NOMO-1 treated with dmso at 0.1 percent for 144 hours (cell line): ENCODE measurements around the gene MAPK4.

ENCODE experiments used
- DNase-seq: peaks from one replicate; lab custom pipeline; 2025; ENCODE audit not compliant: unreplicated experiment; lab: John Stamatoyannopoulos, UW

MAPK4 gene

DNA sequence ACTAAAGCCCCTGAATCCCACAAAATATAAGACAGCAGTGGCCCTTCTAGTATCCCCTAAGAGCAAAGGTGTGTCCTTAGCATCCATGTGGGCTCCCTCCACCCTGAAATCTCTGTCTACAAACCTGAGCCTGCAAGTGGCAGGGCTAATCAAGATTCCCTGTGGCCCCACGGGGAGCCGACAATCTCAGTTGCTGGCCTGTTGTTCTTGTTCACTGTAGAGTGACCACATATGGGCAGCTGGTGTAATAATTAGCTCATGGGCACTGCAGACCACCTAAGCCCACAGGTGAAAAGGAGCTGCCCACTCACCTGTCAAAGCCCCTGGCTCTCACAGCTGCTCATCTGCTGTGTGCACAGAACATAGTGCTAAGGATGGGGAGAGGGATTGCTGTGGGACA lies 157.7 kb downstream of the MAPK4 start:
- no peak for DNase-seq

DNA sequence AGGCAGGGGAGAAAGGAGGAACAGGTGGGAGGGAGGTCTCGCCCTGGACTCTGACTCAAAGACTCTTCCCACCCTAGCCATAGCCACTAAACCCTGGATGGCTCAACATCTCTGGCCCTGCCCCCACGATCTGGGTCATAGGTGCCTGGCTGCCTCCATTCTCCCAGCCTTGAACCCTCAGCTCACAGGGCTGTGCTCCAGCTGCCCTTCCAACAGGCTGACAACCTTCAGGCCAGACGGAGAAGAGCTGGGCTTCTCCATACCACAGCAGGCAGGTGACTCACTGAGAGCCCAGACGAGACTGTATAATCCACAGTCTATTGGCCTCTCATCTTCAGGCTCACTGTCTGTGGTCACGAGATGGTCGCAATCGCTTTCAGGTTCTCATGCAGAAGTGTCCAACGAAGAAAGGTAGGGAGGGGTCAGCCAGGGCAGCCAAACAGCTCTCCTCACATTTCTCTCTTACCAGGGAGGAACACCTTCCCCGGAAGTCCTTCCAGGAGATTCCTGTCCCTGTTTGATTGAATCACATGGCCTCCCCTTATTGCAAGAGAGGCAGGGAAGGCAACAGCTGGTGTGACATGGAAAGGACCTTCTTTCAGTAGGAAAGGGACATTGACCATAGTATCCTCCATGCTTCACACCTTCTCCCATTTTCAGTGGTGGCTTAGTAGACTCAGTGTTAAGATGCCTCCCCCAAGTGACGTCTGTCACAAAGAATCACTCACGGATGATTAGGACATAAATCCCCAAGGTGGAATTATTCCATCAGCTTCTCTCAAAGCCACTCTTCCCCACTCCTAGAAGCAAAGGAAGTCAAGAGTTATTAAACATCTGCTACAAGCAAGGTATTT lies 159.8 kb downstream of the MAPK4 start:
- DNase-seq: no peak

DNA sequence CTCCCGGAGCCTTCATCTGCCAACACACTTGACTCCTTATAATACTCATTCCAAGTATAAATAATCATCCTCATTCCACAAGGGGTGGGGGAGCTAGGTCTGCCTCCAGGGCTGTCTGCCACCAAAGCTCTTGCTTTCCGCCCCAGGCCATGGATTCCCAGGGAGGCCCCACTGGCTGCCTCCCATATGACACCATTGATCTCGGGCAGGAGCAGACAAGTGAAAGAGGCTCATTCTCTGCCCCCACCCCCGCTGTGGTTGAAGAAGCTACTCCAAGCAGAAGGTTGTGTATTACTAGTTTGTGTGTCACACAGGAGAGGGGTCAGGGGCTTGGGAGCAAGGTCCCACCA lies 160.4 kb downstream of the MAPK4 start:
- DNase-seq: no peak

DNA sequence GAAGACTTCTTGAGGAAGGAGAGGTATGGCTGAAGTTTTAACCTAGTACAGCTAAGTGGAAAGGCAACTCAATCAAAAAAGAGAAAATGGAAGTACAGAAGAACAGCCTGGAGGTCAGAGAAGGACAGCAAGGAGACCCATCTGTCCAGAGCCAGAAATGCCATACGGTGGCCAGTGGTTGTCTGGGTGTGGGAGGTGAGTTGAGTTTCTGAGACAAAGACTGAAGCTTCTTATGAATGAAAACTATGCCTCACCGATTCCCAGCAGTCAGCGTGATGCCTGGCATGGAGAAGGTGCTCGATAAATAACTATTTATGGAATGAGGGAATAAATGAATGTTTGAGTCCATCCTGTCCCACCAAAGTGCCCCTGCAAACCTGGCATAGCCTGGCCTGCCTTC lies 161.1 kb downstream of the MAPK4 start:
- DNase-seq: no peak

DNA sequence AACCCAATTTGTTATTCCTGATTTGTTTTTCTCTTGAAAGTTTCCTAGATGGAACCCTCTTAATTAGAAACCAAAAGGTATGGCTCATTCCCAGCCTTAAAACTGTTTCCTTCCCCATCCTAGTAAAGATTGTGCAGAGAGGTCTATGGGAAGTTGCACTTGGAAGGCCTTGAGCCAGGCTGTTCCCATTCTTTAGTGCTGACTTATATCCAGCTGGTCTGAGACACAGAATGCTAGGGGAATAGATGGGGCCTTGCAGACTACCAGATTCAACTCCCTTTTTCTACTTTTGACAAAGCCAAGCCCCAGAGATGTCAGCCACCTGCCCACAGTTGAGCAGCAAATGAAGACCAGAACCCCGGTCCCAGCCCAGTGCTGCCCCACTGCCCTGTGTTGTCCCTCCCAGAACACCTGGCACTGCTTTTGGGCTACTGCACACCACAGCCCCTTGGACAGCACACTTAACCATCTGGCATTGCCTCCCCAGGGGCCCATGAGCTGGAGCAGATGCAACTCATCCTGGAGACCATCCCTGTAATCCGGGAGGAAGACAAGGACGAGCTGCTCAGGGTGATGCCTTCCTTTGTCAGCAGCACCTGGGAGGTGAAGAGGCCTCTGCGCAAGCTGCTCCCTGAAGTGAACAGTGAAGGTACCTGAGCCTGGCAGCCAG lies 161.7 kb downstream of the MAPK4 start:
- DNase-seq: no peak

DNA sequence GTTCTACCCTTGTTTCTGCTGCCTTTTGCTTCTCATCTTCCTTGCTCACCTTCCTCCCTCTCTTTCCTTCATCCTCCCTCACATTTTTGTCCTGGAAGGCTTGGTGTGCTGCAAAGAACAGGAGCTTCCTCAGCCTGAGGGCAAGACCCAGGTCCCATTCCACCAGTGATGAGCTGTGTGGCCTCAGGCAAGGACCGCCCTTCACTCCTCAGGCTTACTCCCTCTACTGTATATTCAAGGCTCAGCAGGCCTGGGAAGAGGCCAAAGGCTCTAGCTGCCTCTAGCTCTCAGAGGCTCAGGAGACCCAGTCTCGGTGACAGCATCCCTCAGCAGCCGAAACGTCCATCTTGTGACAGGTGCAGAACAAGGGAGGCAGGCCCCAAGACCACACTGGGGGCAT lies 162.4 kb downstream of the MAPK4 start:
- no peak for DNase-seq

DNA sequence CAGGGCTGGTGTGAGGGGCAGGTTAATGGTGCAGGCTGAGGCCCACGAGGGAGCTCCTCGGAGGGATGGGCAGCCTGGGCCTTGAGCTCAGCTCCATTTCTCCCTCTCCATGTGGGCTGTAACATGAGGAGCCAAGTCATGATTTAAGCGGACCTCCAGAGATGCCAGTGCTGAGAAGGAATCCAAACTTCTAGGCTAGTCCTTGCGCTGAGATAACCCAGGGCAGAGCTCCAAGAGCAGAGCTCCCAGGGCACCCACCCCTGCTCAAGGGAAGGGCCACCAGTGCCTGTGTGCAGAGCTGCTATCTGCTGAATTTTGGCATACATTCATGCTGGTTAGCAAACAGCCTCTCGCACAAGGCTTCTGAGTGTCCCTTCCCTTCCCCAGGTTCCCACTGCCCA lies 164.9 kb downstream of the MAPK4 start:
- DNase-seq: no peak

DNA sequence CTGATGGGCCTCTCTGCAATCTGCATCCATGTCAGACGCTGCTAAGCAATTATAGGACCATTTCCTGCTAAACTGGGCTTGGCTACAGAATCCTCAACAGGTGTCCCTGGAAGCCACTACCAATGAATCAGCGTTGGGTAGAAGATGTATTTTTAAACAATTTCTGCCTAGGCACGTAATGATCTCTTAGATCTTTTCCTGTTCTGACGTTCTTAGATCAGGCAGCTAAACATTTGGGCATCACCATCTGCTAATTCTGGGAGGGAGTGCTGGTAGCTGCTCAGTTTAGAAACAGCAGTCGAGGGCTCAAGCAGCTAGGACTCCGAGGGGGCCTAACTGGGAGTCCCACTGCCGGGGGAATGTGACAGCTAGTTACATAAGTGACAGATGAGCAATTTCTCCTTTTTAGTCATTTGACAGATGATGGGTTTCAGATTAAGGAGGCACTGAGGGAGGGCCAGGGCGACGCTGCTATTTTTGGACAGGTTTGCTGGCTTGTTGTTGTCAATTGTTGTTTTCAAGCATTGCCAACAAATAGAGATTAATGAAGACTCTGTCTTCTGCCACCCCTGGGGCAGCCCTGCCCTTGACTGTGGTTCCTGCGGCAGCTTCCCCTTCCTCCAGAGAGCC lies 167.2 kb downstream of the MAPK4 start:
- DNase-seq: no peak

DNA sequence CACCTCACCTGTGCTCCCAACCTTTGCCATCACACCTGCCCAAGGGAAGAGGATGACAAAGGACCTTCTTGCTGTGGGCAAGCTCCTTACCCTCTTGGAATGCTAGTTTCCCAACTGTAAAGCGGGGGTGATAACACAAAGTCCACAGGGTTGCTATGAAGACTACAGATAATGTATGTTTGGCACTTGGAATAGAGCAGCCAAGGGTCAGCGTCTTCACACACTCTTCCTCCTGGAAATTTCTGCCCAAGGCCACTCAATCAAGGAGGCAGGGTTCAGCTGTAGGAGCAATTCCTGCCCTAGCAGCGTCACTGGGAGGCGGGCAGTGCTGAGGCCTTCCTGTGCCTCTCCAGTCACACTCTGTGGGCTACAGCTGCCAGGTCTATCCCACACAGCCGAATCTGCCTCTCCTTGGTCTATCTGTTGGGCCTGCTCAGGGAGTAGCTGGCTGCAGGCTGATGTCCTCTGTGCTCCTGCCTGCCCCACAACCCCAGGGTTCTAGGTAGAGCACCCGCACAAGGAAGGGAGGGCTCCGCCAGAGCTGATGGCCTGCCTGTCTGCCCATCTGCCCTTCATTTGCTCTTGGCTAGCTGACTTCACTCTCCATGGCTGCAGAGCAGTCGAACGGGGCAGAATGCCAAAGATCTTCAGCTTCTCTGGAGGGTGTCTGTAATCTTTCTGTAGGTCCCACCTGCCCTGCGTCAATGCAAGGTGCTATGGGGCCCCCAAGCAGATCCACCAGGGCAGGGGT lies 168.0 kb downstream of the MAPK4 start:
- DNase-seq: no peak

DNA sequence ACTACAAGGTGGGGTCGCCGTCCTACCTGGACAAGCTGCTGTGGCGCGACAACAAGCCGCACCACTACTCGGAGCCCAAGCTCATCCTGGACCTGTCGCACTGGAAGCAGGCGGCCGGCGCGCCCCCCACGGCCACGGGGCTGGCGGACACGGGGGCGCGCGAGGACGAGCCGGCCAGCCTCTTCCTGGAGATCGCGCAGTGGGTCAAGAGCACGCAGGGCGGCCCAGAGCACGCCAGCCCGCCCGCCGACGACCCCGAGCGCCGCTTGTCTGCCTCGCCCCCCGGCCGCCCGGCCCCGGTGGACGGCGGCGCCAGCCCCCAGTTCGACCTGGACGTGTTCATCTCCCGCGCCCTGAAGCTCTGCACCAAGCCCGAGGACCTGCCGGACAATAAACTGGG lies 169.5 kb downstream of the MAPK4 start:
- DNase-seq: no peak

DNA sequence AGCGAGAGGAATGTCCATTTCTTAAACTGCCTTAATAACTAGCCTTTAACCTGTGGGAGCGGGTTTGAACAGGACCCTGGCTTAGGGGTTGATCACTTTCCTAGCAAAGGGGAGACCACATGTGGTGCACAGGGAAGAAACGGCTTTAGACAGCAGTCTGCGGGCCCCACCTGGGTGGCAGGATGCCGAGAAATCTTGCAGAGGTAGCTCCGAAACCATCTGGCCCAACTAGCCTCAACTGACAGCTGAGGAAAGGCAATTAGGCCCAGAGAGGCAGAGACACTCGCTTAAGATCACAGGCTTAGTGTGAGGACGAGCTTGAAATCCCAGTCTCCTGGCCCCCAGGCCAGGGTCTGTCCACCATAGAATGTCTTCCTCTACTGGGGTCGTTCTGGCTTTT lies 170.1 kb downstream of the MAPK4 start:
- no peak for DNase-seq

DNA sequence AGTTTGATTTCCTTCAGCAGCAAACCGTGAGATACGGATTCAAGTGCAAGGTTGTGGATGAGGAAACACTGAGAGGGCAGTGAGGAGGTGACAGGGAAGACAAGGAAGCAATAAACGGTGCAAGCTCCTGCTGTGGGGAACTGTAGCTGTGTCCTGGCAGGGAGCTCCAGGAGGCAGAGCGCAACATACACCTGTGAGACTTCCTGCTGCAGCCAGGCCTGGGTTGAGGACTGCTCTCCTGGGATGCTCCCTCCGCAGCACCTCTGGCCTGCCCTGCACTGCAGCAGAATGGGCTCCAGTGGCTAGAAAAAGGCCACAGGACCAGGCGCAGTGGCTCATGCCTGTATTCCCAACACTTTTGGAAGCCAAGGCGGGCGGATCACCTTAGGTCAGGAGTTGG lies 174.5 kb downstream of the MAPK4 start:
- no peak for DNase-seq

DNA sequence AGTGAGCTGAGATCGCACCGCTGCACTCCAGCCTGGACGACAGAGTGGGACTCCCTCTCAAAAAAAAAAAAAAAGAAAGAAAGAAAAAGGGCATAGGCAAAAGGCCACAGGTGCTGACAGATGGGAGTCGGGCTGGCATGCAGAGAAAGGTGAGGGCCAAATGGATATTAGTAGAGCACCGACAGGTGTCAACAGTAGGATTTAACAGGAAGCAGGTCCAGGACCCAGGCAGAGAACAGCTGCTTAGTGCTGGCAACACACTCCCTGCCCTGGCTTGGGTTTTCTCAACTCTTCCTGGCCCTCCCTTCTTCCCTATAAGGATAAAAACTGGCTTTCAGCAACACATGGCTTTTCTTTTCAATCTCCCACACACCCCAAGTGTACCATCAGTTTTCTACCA lies 175.0 kb downstream of the MAPK4 start:
- no peak for DNase-seq

DNA sequence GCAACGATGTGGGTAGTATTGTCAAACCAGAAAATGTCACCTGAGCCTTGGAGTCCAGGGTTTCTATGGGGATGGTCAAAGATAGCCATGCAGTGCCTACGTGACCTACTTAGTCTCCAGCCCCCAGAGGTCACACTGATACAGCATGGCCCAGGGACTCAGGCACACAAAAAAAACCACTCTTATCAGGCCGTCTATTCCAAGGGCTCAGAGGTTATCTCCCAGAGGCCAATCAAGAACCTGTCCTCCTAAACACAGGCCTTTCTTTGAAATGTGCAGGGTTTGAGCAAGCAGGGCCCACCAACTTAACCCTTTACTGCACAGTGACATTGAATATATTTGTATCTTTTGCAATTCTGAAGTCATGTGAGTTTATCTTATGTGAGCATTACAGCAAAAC lies 177.2 kb downstream of the MAPK4 start:
- no peak for DNase-seq

DNA sequence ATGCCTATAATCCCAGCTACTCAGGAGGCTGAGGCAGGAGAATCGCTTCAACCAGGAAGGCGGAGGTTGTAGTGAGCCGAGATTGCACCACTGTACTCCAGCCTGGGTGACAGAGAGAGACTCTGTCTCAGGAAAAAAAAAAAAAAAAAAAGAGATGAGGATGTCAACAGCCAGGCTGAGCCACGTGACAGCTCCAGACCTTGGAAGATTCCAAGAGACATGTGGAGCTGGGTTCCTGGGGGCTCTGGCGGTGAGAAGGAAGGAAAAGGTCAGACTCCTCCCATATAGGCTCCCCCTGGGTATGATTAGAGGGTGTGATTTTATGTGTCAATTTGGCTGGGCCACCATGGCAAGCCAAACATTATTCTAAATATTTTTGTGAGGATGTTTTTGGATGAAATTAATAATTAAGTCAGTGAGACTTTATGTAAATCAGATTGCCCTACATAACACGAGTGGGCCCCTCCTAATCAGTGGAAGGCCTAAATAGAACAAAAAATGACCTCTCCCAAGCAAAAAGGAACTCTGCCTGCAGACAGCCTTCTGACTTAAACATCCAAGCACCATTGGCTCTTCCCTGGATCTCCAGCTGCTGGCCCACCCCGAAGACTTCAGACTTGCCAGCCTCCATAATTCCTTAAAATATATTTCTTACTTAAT lies 178.3 kb downstream of the MAPK4 start:
- no peak for DNase-seq

DNA sequence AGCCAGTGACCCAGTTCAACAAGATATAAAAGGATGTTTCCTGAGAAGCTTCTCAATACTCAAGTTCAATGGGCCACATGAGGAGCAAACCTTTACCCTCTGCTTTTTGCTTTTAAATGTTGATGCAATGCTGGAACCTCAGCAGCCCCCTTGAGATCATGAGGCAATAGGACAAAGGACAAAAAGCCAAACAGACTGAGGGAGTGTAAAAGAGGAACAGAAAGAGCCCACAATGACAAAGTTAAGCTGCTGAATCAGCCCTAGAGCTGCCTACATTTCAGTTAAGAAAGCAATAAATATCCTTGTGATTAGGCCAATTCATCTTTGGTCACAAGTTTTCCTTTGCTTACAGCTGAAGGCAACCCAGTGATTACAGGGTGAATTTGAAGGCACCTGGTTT lies 183.1 kb downstream of the MAPK4 start:
- DNase-seq: peak; percentile 1

DNA sequence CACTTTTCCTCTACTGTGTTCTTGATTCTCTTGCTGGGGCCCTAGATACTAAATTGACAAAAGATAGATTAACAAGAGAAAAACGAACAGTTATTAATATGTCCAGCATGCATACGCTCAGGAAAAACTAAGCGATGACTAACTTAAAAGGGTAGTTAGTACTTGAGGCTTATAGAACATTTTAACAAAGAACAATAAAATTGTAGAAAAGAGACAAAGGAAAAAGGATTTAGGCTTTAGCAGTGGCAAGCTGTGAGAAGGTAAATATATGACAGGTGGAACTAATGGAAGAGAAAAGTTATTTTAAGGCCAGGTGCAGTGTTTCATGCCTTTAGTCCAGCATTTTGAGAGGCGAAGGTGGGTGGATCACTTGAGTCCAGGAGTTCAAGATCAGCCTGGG lies 184.4 kb downstream of the MAPK4 start:
- DNase-seq: no peak

DNA sequence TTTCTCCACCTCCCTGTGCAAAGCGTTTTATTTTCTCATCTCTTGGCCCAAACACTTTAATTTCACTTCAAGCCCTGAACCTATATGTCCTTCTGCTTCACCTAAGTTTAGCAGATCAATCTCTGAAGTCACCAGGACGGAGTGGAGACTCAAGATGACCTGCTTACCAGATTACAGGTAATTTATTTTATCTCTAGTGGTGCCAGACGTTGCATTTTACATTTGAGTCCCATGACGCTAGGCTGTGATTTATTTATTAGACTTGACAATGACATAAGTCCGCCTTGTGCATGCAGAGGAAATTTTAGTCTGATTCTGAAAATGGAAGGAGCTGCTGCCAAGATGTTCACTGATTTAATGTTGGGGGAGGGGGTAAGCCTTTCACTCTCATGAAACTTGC lies 186.1 kb downstream of the MAPK4 start:
- no peak for DNase-seq

DNA sequence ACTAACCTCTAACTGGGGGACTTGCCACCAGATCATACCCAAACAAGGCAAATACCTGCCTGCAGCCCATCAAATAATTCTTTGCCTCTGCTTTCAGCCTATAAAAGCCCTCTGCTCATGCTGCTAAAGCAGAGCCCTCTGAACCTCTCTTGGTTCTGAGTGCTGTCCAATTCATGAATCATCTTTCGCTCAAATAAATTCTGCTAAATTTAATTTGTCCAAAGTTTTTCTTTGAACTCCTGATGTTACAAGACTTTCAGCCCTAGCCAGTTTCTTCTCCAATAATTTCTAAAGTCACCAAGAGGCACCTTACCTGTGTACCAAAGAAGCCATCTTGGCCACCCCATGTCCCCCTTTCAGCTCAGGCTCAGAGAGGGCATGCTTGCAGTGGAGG lies 188.0 kb downstream of the MAPK4 start:
- DNase-seq: no peak

DNA sequence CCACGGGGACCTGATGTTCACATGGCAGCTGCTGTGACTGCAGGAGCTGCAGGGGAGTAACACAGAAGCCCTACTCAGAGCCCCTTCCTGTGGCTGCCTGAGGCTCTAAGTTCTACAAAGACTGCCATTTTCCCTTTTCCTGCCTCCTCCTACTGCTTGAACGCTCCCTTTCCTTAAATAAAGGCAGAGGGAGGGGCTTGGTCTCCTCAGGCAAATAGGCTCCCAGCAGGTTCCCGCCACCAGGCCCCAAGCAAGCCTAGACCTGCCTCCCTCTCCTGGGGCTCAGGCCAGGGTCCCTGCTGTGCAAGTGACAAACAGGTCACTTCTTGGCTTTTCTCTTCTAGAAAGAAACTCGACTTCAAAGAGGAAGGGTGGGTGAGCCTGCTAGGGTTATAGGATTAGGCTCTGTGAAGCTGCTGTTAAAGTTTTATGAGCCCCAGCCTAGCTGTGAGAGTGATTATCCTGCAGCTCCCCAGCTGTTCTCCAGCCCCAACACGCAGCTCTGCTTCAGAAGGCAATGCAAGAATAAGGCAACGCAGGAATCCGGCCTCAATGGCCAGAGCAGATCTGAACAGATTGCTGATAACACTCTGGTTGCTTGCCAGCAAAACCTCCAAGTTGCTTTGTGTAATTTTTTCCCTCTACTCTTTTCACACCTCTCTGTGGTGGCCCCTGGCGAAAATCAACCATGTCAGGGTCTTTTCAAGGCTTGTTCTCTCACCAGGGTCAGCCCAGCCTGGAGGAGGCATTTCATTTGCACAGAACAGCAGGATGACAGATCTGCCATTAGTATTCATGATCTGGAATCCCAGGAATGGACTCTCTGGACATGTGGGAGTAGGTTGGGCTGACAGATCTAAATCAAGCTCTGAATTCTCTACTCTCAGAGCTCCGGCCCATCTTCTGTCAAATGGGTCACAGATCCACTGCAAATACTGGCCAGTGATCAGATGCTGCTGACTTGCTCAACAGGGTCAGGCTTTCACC lies 188.6 kb downstream of the MAPK4 start:
- DNase-seq: no peak
